Mucosa of gallbladder (tissue), 1 donor: ENCODE data around the gene POLDIP3. TPM values are rescaled to one million over a fixed set of nuclear protein-coding genes. Genes with fewer than 3 reads are reported as not detected.

ENCODE experiments used
- DNase-seq: peaks from one replicate; pipeline ENCODE4 v3.0.0-alpha.2; 2020; ENCODE audit warnings: low spot score
- total RNA-seq: library from RNA; stranded (reverse); gene quantifications from one replicate; pipeline ENCODE4 v1.2.1, GENCODE V29; 2021
- donor health status: DM: no; HTN: no; CAD: no.

Gene POLDIP3, protein sequence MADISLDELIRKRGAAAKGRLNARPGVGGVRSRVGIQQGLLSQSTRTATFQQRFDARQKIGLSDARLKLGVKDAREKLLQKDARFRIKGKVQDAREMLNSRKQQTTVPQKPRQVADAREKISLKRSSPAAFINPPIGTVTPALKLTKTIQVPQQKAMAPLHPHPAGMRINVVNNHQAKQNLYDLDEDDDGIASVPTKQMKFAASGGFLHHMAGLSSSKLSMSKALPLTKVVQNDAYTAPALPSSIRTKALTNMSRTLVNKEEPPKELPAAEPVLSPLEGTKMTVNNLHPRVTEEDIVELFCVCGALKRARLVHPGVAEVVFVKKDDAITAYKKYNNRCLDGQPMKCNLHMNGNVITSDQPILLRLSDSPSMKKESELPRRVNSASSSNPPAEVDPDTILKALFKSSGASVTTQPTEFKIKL
- total RNA-seq: 75.8 TPM

DNA sequence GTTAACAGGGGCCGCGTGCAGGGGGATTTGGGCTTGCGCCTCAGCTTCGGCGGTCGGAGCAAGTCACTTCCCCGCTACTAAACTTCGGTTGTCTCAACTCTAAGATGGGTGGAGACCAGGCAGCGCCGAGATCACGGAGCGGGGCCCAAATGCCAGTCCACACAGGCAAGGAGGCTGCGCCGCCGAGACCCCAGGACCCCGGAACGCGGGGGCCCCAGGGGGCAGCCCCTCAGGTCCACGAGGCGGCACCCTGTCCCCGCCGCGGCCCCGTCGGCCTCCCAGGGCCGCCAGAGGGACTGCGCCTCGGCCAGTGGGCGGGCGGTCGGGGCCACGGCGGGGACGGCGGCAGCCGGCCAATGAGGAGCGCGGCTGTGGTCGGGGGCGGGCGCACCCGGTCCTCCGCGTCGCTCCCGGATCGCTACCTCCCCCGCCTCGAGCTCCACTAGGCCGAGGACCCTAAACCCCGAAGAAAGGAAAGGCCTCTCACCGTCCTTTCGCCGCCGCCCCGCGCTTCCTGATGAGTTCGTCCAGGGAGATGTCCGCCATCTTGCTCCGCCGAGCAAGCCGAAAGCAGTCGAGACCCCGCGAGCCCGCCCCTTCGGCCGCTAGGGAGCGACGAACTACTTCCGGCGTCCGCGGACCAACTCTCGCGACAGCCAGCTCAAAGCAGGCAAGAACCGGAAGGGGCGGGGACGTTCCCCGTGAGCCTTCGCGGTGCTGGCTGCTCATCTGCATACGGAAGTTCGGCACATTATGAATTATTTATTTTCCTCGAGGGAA is at the start of gene POLDIP3:
POLDIP3 (minus strand) TSS at position 572 of the 780 bp plus-strand sequence; CDS start at position 546, 26 bp downstream.
- DNase-seq: peak; percentile 99

DNA sequence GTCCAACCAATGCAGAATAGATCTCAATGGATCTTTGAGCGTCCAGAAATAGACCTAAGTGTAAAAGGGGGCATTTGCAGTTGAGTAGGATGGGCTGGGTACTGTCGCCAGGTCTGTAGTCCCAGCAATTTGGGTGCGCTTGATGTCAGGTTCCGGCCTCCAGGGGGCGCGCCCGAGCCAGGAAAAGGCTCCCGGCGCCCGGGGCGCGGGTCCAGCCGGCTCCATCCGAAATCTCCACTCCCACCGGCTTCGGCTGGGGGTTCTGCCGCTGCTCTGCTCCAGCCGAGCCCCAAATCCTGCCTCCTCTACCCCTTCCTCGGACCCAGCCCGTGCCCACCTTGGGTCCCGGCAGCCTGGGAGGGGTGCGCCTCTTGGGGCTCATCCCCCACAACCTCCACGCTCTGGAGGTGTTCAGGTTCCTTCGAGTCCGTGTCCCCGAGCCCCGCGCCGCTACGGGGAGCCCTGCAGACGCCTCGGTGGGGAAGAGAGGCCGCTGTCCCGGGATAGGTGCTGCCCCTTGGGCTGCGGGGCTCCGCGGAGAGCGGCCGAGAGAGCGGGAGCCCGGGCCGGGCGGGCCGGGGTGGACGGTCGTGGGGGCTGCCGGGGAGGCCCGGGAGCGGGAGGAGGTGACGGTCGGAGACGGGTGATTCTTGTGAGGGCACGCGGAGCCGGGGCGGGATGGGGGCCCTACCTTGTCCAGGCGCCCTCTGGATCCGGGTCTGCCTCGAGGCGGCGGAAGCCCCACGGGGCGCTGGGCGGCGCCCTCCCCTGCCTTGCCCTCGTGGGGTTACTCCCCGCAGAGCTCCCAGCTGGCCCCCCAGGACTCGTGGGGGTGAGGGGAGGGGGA is 47.5 kb upstream of the POLDIP3 start:
- DNase-seq: peak; percentile 87

DNA sequence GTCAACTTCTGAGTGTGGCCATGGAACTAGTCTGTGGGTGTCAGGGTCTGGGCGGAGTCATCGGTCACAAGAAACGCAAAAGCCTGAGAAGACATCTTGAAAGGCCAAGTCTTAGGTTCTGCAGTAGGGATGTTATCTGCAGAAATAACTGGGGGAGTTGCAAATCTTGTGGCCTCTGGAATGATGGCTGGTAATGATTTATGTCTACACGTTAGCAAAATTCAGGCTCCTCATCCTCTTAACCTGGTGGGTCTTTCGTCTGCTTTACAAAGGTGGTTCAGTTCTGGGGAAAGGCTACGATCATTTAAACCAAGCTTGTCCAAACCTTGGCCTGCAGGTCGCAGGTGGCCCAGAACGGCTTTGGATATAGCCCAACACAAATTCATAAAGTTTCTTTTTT is 41.9 kb upstream of the POLDIP3 start:
- DNase-seq: no peak

DNA sequence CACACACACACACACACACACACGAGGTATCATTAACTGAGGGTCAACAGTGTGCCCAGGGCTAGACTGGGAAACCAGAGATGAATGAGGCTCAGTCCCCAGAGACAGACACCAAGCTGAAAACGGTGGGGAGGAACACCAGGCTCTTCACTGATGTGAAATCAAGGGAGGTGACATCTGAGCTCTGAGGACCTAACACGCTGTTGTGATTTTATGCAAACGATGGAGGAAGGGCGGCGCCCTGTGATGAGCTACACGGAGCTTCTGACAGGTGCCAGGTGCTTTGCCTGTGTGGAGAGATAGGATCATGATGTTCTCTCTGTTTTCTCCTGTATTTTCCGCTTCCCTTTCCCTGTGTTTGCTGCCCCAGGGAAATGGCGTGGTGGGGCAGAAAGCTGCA is 41.0 kb upstream of the POLDIP3 start:
- DNase-seq: no peak

DNA sequence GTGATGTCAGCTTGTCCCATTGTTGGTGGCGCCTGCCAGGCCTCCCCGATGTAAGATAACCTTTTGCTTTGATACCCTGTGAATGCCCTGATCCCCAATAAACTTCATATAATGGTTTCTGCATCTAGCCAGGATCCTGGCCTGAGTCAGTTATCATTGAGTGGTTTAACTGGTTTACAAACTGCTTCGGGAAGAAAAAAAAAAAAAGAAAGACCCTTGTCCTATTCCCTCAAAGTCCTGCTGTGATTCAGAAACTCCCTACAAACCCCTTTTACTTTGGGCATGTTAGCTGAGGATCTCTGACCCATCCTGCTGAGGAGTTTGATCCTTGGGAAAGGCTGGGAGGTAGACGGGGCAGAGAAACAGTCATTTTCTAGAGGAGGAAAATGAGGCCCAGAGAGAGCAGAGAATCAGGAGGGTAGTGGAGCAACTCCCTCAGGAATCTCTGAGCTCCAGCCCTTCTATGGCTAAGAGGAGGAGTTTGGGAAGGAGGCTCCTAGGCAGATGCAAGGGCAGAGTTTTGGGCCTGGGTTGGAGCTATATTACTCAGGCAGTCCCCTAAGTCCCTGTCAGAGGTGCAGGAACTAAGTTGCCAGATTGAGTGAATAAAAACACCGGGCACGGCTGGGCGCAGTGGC is 39.9 kb upstream of the POLDIP3 start:
- DNase-seq: peak; percentile 56

DNA sequence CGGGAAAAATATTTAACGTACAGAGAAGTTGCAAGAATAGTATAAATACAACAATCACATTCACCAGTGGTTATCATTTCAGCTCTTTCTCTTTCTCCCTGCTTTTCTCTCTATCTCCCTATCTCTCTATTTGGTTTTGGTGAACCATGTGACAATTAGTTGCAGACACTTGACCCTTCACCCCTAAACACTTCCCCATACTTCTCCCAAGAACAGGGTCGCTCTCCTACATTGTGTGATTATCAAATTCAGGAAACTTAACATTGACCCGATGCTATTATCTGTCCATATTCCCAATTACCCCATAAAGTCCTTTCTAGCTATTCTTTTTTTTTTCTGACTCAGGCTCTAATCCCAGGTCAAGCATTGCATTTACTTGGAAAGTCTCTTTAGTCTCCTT is 39.3 kb upstream of the POLDIP3 start:
- no peak for DNase-seq

DNA sequence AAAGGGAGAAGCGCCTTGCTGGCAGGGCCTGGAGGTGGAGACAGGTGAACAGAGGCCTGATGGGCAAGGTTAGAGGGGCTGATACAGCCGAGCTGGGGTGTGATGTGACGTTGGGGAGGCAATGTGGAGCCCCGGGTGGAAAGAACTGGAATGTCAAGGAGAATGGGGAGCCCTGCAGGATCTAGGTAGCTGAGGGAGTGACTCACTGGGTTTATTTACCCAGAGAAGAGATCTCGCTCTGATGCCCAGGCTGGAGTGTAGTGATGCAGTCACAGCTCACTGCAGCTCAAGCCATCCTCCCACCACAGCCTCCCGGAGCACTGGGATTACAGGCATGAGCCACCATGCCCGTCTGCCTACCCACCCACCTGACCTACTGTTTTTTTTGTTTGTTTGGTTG is 36.5 kb upstream of the POLDIP3 start:
- DNase-seq: no peak

DNA sequence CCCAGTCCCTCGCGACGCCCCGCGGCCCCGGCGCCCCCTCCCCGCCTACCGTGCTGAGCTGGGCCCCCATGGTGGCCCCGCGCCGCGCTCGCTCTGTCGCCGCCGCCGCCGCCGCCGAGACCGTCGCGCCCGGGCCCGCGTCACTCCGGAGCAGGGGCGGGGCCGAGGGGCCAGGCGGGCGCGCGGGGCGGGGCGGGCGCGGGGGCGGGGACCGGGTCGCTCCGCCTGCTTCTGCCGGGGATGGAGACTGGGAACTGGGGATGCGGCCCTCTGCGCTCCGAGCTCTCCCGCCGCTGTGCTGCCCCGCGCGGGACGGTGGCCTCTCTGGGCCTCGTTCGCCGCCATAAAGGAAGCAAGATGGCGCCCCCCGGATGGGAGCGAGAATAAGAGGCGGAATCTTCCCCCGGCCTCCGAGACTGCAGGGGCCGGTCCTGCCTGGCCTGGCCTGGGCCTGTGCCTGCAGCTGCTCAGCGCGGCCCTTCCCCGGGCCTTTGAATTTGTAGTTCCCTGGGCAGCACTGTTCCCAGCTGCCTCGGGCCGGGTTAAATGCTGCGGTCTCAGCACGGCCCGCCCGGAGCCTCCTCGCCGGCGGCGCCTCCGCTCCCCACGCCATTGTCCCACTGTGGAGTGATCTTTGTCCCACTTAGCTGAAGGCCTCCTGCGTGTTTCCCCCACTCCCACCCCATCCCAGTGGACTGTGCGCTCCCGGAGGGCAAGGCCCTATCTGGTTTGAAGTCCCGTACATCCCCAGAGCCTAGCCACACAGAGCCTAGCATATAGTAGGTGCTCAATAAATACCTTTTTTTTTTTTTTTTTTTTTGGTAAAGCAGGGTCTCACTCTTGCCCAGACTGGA is 34.8 kb upstream of the POLDIP3 start, which contains the start of gene CYB5R3:
CYB5R3 (minus strand) TSS at position 147 of the 854 bp plus-strand sequence; CDS start at position 70, 77 bp downstream.
- DNase-seq: peak; percentile 77

DNA sequence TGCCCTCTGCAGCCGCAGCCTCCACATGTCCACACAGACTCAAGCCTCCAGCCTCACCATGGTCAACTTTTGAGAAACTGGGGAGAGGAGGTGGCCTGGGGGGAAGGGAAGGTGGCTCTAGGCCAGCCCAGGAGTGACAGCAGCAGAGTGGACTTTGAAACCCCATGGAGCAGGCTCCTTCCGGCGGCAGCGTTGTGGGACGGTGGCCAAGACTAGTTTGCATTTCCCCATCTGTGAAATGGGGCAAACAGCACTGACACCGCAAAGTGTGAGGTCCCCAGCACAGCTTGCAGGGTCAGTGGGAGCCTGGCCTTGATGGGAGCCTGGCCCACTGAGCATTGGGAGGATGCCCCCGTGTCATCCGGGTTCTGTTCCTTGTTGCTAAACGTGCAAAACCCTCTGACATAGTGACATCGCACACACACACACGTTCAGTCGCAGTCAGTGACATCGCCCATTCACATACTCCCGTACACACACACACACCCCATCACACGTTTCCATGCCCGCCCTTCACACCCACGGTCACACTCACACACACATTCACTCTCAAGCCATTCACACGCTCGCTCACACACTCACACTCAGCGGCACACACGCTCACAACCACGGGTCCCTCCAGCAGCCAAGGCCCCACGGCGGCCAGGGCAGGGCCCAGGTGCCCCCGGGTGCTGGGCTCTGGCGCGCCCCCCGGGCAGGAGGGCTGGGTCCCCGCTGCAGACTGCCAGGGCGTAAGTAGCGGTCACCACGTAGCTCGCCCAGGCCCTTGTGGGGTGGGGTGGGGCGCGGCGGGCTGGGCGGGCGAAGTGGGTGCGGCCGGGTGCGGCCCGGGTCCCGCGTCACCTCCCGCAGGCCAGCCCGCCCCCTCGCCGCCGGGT is 33.9 kb upstream of the POLDIP3 start:
- DNase-seq: peak; percentile 84

DNA sequence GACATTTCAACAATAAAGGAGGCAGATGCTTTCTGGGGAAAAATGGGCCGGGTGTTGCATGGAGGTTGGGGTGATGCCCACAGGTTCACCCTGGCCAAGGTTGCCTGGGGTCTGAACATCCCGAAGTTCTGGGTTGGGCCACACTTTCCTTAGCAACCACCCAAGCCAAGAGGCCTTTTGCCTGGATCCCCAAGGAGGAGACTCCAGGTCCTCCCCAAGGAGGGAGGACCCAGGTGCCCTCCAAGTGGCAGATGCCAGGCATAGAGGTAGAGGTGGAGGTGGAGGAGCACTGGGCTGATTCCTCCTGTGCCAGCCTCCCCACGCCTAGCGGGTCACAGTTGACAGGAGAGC is 33.3 kb upstream of the POLDIP3 start:
- no peak for DNase-seq

DNA sequence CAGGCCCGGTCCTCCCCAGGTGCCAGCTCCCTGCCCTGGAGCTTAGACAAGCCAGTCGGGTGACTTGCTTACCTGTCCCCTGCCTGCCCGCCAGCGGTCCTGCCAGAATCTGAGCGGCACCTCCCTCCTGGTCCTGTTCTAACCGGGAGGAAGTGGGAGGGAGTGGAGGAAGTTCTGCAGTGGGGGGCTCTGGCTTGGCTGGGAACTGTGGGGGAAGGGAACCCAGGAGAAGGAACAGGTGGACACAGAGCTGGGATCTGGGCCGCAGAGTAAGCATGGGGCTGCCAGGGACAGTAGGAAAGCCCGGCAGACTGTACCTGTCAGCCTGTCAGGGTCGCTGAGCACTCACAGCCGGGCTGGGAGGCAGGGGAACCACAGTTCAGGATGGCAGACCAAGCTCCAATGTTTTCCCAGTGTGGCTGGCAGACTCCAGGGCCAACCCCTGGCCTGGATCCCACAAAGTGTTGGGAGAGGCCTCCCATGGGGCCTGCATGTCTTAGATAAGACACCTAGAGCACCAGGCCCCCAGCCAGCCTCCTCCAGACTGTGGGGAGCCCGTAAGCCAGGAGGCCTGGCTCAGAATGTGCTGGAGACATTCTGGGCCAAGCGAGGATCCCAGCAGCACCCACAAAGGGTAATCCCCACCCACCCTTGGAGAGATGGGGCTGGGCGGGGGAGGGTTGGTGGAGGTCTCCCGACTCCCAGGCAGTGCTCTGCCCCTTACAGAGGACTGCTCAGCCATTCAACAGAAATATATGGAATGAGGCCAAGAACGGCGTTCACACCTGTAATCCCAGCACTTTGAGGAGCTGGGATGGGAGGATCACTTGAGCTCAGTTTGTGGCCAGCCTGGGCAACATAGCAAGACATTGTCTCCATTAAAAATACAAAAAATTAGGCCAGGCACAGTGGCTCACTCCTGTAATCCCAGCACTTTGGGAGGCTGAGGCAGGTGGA is 32.2 kb upstream of the POLDIP3 start:
- peak; percentile 74 for DNase-seq

DNA sequence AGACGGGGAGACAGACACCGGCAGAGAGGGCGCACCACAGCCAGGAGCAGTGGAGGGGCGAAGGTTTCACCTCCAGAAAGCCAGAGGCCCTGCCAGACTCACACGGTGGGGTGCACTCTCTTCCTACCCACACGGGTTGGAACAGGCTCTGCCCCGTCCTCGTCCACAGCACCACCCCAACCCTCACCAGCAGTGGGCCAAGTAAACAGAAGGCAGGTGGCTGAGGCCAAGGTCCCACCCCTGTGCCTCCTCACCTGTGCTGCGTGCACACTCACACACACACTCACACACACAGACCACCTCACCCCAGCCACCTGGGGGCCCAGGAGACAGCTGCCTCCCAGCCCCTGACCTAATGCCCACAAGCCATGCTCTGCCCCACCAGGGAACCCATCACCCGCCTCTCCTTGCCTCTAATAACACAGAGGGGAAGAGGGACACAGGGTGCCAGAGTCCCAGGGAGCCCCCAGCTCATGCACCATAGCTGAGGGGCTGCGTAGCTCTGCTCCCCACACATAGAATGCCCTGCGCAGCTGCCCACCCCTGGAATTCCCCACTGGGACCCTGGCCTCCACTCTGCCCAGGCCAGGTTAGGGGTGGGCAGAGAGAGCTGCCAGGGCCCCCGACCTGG is 31.4 kb upstream of the POLDIP3 start:
- DNase-seq: no peak

DNA sequence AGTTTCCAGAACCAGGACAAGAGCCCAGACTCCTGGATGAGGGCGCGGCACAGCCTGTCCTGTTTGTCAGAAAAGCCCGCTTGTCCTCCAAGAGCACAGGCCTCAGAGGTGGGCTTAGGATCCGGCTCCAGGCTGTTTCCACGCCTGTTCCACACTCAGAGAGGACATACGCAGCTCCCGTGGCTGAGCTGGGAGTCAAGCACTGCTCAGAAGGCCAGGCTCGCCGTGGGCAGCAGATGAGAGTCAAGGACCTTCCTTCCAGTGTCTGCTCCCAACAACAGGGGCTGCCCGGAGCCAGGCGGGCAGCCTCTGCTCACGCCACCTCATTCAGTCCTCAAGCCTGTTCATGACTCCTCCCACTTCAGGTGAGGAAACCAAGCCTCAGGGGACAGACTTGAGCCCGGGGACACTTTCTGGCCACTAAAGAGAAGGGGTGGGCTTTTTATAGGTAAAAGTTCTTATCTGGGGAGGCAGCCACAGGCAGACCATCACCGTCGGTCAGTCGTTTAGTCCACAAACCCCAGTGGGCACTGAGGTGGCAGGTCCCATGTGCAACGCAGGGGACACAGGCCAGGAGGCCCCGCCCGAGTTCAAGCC is 30.8 kb upstream of the POLDIP3 start:
- DNase-seq: no peak

DNA sequence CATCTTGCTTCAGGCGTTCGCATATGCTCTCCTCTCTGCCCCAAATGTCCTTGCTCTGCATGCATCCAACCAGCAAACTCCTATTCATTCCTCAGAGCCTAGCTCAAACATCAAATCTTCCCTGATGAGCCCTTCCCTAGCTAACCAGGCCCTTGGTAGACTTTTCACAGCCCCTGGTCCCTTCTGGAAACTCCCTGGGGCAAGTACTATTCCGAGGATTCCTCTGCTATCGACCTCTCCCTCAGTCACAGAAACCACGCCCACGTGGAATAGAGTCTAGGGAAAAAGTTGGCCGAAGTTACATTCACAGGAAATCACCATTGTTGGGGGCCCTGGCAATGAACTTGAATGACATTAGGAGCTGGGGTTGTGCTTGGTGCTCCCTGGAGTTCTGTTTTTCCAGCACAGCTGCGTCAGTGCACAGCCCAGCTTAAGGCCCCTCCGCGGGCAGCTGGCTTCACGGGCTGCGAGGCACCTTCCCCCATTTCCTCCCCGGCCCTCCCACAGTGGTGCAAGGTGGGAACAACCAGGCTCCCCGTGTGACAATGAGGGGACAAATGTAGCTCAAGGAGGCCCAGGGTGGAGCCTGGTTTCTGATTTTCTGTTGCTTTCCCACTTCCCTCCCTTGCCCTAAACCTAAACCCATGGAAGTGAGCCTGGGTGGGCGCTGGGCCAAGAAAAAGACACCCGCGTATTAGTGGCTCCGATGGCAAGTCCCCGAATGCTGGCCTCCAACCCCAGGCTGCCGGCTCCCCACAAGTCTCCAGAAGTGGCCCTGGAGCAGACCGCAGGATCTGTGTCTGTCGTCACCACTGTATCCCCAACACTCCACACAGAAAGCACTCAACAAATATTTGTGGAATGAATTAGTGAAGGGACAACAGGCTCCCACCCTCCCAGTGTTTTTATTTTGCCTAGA is 30.0 kb upstream of the POLDIP3 start:
- DNase-seq: no peak

DNA sequence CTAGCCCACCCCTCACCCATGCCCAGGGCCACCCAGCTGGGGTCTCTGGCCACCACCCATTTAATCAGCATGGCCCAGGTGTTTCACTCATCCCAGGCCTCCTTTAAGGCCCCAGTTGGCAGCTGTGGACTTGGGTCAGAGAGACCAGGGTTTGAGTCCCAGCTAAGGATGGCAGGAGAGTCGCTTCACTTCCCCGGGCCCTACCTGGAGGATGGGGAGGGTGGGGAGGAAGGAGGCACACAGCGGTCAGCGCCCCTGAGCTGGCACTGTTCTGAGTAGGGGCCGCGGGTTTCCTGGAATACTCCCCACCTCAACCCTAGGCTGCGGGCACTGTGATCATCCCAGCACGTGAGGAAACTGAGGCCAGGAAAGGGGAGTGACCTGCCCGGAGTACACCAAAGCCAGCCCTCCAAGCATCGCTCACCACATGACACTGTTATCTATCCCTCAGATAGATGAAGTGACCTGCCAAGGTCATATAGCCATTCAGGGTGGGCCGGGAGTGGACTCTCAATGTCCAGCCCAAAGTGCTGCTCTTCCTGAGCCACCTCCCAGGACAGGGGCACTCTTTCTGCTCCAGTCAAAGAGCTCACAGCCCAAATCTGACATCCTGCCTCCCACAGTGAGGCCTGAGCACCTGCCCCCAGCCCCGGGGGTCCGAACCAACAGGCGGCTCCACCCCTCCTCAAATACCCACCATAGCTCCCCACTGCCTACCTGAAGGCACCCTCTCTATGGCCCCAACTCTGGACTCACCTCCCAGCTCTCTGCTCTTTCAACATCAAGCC is 29.1 kb upstream of the POLDIP3 start:
- DNase-seq: no peak
